GM10847 (cell line): Measurements from ENCODE around the gene PHLDB2.

ENCODE experiments used
- POLR2A ChIP-seq: IDR thresholded peaks from 2 replicates; pipeline ENCODE4 v1.6.1; 2011; ENCODE audit not compliant: insufficient read length; ENCODE audit errors: extremely low read depth

The PHLDB2 gene

DNA sequence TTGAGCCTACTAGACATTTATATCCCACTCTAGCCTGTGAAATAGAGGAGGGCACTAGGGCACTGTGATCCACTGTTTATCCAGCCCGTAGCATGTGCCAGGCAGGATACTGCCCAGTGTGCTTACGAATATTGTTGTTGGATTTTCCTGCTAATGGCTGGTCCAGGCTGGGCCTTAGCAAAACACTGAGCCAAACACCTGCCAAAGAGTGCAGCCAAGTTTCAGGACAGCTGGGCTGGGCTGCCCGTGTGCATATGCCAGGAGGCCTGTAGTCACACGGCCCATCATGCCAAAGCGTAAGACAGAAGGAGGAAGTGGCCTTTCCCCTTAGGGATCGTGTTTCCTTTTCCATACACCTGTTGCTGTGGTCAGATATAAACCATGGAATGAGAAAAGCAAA is 65.2 kb downstream of the PHLDB2 start:
- TF ChIP-seq POLR2A: no peak

DNA sequence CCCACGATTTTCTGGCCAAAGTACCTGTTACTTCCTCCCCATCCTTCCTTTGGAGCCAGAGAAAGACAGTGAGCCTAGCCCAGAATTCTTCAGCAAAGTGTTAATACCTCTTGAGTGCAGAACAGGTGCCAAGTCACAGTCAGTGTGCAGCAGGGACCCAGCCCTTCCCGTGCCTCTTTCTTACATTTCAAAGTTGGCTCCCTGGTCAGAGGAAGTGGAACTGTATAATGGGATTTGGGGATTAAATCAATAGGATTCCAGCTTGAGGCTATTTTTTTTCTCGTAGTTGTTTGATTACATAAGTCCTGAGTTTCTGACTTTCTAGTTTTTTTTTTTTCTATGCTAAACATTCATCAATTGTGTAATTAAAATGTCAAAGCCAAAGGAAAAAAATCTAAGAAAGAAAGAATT is 67.2 kb downstream of the PHLDB2 start:
- no peak for TF ChIP-seq POLR2A

DNA sequence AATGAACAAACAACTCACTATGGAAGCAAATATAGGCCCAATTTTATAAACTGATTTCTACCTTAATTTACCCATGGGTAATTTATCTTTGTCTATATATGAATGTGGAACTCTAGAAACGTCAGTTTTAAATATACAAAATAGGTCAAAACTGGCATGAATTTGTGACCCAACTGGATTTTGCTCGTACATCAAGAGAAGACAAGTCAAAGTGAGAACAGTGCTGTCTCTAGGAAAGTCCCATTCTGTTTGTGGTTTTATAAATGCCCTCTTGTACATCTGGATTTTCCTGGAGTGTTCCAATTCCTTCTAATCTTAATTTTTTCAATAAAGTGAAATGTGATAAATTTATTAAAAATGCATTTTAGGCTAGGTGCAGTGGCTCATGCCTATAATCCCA is 69.5 kb downstream of the PHLDB2 start:
- TF ChIP-seq POLR2A: no peak

DNA sequence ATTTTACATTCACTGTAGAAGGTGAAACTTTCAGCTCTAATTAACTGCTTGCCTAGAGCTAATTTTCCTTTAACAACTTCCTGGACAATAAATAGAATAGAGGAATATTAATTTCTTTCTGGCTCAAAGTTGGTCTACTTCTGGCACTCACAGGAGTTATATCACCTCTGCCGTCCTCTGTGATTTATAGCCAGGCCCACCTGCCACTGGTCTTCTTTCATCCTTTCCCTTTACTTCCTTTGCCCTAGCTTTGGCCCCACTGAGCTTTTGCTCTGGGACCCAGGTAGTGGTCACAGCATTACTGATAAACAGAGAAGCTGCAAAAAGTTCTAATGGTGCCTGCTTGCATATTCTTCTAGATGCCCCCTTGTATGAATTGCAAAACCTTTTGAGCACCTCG is 70.4 kb downstream of the PHLDB2 start:
- no peak for TF ChIP-seq POLR2A

DNA sequence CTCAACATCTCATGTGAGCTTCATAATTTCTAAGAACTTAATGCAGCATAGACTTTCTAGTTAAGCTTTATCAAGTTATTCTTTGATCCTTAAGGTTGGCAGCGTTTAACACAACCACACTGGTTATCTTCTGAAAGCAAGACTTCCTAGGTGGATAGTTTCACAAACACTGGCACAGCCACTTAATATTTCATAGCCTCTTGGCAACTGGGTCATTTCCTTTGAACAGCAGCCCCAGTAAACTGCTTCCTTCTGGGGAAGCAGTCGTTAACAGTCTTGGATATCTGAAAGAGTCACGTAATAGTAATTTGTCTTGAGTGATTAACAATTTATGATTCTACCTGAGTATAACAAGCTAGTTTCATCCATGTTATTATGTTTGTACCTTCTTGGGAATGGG is 73.9 kb downstream of the PHLDB2 start:
- TF ChIP-seq POLR2A: no peak

DNA sequence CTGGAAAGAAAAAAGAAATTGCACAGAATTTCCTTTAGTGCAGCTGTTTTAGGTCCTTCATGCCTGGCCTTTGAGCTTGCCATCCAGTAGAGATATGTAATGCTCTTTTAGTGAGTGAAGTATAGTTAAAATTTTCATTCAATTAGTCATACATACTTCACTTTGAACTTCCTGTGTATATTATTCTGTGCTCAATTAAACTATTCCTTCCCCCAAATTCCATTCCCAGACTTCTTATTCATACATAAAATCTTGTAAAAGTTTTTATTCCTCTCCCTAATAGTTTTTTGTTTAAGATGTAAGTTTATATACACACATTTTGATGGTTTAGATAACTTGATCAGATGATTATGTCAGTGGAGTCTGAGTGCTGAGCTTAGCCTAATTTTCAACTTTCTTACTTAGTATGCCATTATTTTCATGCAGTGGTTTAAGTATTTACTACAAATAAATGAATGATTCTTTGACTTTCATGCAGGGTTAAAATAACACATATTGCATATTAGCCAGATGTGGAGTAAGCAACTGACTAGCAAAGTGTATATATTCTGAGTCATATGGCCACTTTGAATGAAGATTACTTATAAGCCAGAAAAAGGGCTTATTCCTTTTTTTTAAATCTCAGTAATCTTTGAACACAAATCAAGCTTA is 77.3 kb downstream of the PHLDB2 start:
- no peak for TF ChIP-seq POLR2A

DNA sequence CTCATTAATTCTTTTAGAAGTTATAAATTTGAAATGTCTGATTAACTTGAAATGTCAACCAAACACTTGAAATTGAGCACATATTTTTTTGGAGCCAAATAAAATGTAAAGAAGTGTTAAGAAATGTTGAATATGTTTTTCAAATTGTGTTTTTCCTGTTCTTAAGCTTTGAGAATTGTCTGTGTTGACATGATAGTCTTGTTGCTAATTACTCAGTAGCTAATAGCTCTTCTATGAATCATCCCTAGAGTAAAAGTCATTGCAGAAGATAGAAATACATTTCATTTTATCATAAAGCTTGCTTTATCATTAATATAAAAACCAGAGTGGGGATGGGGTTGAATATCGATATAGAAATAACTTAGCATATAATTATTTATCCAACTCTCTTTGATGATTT is 77.9 kb downstream of the PHLDB2 start:
- TF ChIP-seq POLR2A: no peak

DNA sequence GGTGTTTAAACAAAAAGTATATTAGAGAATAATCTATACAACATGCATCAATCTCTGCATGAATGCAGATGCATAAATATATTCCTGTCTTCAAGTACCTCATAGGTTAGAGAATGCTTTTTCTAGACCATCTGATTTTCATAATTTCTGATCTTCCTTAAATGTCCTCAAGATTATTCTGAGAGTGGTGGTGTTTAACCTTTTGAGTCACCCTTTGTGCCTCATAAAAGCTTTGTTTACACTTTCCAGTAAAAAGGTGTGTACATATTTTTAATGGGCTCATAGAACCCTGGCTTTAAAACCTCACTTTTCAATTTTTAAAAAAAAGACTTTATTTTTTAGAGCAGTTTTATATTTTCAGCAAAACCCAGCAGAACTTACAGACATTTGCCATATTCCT is 78.8 kb downstream of the PHLDB2 start:
- TF ChIP-seq POLR2A: no peak

DNA sequence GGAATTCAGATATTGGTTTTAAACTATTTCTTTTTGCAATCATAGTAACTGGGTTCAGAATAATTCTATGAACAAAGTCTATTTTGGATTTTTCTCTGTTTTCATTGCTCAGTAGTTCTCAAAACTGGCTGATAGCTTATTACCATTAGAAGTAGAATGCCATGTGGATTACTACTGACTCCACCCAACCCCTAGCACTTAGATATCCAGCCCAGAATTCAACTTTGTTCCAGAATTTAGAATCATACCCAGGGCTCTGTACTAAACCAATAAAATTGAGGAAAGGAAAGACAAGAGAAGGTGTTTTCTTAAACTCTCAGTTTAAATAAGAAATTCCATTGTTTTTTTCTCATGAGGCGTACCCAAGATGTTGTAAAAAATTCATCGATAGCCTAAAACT is 80.8 kb downstream of the PHLDB2 start:
- no peak for TF ChIP-seq POLR2A

DNA sequence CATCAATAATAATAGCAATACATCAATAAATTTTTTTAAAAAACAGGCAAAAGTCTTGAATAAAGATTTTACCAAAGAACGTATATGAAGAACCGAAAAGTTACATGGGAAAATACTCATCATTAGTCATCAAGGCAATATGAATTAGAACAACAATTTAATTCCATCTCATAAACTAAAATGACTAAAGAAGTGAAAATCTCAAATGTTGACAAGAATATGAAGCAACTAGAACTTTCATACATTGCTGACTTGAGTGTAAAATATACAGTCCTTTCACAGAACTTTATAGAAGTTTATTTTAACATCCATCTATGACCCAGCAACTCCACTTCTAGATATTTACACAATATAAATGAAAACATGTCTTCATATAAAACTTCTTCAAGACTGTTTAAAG is 84.5 kb downstream of the PHLDB2 start:
- TF ChIP-seq POLR2A: no peak

DNA sequence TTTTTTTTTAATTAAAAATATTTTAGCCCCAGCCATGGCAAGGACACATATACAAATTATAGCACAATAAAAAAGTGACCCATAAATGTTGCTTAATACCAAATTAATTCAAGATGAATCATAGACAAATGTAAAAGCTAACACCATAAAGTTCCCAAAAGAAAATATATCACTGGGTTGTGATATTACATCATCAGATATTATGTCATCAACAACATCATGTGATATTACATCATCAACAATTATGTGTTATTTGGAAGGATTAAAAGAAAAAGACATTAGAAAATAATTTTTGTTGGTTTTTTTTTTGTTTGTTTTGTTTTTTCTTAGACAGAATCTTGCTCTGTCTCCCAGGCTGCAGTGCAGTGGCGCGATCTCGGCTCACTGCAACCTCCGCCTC is 85.3 kb downstream of the PHLDB2 start:
- TF ChIP-seq POLR2A: no peak

DNA sequence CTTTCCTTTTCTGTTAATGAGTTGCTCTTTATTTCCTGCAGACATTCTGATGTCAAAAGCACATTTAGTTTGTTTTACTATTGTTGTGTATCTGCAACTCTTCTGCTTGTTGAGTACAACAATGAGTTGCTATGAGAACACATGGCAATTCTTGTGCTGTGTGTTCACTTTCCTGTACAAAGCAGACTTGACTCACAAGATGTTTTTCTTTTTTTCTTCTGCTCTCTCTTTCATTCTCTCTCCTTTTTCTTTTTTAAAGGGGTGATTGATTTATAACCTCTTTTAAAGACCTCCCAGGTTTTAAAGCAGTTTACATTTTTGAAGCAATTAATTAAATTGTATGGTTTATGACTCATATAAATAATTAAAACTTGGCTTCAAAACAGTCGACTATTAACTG is 88.2 kb downstream of the PHLDB2 start:
- no peak for TF ChIP-seq POLR2A

DNA sequence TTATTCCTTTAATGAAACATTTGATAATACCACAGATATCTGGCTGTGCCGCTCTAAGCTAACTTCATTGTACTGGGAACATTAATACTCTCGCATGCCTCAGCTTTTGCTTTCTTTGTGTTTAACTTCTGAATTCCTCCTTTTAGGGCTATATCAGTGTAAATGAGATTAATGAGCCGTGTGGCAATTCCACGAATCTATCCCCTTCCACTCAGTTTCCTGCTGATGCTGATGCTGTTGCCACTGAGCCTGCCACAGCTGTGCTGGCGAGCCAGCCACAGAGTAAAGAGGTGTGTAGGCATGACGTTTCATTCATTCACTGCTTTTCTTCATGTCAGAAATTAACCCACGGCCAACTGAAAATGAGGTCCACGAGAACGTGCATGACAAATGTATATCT is 89.7 kb downstream of the PHLDB2 start:
- TF ChIP-seq POLR2A: no peak

DNA sequence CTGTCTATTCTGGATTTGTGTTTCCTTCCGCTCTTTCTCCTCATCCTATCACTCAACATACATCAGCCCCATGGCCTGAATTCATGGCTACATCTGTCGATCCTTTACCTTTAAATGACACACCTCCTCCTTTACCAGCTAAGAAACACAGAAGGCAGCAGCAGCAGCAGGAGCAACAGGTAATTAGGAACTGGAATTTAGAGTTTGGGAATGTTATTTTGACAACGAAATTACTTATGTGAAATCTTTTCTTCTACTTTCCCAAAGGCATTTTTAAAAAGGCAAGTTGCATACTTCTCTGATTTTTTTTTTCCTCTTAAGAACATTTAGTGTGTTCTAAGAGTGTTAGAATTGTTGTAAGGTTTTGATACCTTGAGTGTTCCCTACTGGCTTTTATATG is 90.6 kb downstream of the PHLDB2 start:
- TF ChIP-seq POLR2A: no peak

DNA sequence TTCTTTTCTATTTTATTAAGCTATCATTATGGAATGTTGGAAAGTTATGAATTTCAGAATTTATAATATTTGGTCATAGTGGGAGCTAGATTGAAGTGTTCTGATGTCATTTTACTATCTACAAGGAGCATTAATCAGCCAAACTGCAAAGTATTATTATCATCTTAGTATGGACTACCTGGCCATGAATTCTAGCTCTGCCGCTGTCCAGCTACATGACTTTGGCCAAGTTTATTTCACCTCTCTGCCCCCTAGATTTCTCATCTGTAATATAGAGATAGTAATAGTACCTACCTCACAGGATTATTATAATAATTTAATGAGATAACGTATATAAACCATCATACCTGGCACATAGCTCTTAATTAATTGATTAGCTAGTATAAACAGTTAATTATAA is 92.0 kb downstream of the PHLDB2 start:
- no peak for TF ChIP-seq POLR2A

DNA sequence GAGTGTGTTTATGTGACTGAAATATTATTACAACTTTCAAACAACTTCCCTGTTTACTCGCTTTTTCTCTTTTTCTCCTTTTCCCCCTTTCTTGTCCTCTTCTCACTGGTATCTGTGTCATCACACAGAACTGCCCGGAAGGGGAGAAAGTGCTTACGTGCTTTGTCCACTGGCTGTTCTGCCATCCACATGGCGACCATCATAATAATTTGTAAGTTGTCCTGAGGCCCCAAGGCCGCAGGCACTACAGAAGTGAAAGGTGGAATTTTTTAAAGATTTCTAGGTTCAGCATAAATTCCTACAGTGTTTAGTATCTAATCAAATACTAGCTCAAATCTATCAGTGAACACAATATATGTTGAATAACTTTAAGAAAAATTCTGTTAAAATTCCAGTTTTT is 93.0 kb downstream of the PHLDB2 start:
- no peak for TF ChIP-seq POLR2A

DNA sequence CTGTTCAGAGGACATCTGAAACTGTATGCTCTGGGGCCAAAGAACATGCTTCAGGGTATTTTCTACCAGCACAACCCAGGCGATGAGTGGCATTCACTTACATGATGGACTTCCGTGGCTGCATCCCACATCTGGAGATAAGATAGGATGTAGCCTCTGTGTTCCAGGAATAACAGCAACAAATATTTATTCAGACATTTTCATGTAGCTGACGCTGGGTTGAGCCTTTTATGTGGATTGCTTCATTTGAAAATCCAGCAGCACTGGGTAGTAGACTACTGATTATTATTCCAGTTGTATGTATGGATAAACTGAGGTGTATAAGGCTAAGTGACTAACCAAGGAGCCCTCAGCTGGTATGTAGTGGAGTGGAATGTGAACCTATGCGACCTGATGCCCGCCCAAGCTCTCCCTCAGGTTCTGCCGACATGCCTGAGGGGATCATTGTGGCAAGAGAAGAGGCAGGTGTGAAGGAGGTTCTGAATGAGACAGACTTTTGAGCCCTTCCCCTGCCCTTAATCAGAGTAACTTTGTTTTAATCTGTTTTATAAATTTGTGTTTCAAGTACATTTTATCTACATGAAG is 93.9 kb downstream of the PHLDB2 start:
- no peak for TF ChIP-seq POLR2A
